Hematopoietic multipotent progenitor cell treated with erythropoietin and hydrocortisone succinate and interleukin-3 and kit ligand, for 8 days (in vitro differentiated cells): Measurements from ENCODE around the gene ABI3.
"Not testable (repeated sequence)": the region's sequence is repeated elsewhere in the genome, so short reads cannot be mapped to it uniquely, and the experiment has no call there.

Experiments used
- DNase-seq: peaks from one replicate; pipeline ENCODE4 v3.0.0-alpha.2; 2015

ABI3 gene

GRCh38 chr17:49258394-49258793 lies 47.9 kb downstream of the ABI3 start:
- peak; percentile 43 for DNase-seq

- peak; percentile 21 for DNase-seq
Observed at GRCh38 chr17:49259663-49260010, 49.1 kb downstream of the ABI3 start.

- DNase-seq, result peak; percentile 83
Observed at GRCh38 chr17:49260011-49260816, 49.7 kb downstream of the ABI3 start.

GRCh38 chr17:49260817-49261291 lies 50.3 kb downstream of the ABI3 start:
- no peak for DNase-seq

- not testable (repeated sequence) for DNase-seq
Observed at GRCh38 chr17:49261540-49261939, 51.0 kb downstream of the ABI3 start.

- DNase-seq, result no peak
Observed at GRCh38 chr17:49266233-49266632, 55.7 kb downstream of the ABI3 start.

GRCh38 chr17:49267912-49268311 lies 57.4 kb downstream of the ABI3 start:
- no peak for DNase-seq

GRCh38 chr17:49269356-49269755 lies 58.8 kb downstream of the ABI3 start:
- no peak for DNase-seq
